Cardiac muscle cell (in vitro differentiated cells and primary cell): ENCODE data around the gene PPP2R2C. TPM values are rescaled to one million over a fixed set of nuclear protein-coding genes. Genes with fewer than 3 reads are reported as not detected.

Source experiments
- DNase-seq, 2 donors: peaks; one replicate each; pipeline versions ENCODE4 v3.0.0 to v3.0.0-alpha.2; 2010 to 2017; ENCODE audit warnings: low read depth in 1 of 2, low spot score in 1 of 2
- H3K27ac ChIP-seq: fragments of 200-600 bp; sonication (generic); 2 replicates; pipeline ENCODE4 v1.5.1; 2016
- H3K27me3 ChIP-seq: fragments of 200-600 bp; sonication (generic); 2 replicates; pipeline ENCODE4 v1.6.0; 2016; ENCODE audit warnings: control low read depth
- H3K36me3 ChIP-seq: fragments of 200-600 bp; sonication (generic); 2 replicates; pipeline ENCODE4 v1.5.1; 2016; ENCODE audit warnings: control low read depth
- H3K4me1 ChIP-seq: fragments of 200-600 bp; sonication (generic); 2 replicates; pipeline ENCODE4 v1.8.1; 2017; ENCODE audit warnings: low read depth, mild to moderate bottlenecking, mixed run types
- H3K4me3 ChIP-seq: fragments of 200-600 bp; sonication (generic); 2 replicates; pipeline ENCODE4 v1.5.1; 2016; ENCODE audit warnings: mild to moderate bottlenecking
- H3K9me3 ChIP-seq: fragments of 200-600 bp; sonication (generic); 2 replicates; pipeline ENCODE4 v1.5.1; 2017; ENCODE audit warnings: low read depth, mild to moderate bottlenecking, control low read depth
- polyA plus RNA-seq: library from polyadenylated mRNA; unstranded; fragments of >200 nt; fragmentation: Nextera tagmentation; extraction: Ambion mirVana; gene quantifications from 2 replicates; pipeline ENCODE4 v1.2.1, GENCODE V29; 2016
- total RNA-seq: library from RNA; depleted of rRNA; stranded (reverse); fragments of >200 nt; gene quantifications from 2 replicates; pipeline ENCODE4 v1.2.3, GENCODE V29; 2016
- TF ChIP-seq, protein P1 (sequence below): IDR thresholded peaks from 2 replicates; pipeline ENCODE4 v1.5.1; 2012; ENCODE audit warnings: low read depth, mild to moderate bottlenecking, low read length

PPP2R2C gene
- total and polyA plus RNA-seq, 2 experiments from 2014 or later = not detected

DNA sequence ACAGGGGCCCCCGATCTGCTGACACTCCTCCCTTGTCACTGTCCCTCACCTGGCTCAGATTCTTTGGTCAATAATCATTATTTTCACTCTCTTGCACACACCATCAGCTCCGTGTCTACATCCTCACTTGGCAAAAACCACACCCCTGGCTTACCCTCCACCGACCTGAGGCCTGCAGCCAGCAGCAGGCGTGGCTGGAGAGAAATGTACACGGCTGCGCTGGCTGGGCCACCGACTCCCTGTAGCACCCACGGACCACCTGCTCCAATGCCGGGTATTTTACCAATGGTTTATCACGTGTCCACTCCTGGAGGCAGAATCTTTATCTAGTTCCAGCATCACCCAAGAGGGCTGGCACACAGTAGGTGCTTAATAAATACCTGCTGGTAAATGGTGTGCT is 104.3 kb downstream of the PPP2R2C start:
- DNase-seq = no peak
- Histone ChIP-seq H3K9me3 (no peaks in the 10 kb centered on the region), H3K4me3 (no peak overlapping the region), H3K27ac (no peak overlapping the region), H3K4me1 (no peaks in the 10 kb centered on the region), H3K27me3 (no peaks in the 10 kb centered on the region), H3K36me3 (no peaks in the 10 kb centered on the region)
- TF ChIP-seq, protein P1, sequence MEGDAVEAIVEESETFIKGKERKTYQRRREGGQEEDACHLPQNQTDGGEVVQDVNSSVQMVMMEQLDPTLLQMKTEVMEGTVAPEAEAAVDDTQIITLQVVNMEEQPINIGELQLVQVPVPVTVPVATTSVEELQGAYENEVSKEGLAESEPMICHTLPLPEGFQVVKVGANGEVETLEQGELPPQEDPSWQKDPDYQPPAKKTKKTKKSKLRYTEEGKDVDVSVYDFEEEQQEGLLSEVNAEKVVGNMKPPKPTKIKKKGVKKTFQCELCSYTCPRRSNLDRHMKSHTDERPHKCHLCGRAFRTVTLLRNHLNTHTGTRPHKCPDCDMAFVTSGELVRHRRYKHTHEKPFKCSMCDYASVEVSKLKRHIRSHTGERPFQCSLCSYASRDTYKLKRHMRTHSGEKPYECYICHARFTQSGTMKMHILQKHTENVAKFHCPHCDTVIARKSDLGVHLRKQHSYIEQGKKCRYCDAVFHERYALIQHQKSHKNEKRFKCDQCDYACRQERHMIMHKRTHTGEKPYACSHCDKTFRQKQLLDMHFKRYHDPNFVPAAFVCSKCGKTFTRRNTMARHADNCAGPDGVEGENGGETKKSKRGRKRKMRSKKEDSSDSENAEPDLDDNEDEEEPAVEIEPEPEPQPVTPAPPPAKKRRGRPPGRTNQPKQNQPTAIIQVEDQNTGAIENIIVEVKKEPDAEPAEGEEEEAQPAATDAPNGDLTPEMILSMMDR = no peak

DNA sequence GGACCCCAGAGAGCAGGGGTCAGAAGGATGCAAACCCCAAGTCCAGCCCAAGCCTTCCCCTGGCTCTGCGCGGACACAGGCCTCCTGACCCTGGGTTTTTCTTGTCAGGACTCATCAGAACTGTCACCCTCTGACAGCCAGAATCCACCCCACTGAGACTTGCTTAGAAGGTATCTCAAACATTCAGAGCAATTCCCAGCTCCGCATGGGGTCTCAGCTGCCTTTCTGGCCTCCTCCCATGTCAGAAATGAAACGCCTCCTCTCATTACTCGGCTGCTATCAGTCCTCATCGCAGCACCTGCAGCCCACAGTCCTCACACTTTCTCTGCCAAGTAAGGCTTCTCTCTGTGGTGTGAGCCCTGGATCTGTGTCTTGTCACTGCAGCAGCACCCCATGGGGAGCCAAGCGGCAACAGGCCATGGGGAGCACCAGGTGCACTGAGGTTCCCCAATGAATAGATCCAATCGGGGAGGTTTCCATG is 105.0 kb downstream of the PPP2R2C start:
- no peaks in the 10 kb centered on the region for H3K36me3 ChIP-seq
- H3K4me1 ChIP-seq = no peaks in the 10 kb centered on the region
- no peak overlapping the region for H3K4me3 ChIP-seq
- no peak for DNase-seq
- no peaks in the 10 kb centered on the region for H3K27me3 ChIP-seq
- TF ChIP-seq, protein P1 = no peak
- no peak overlapping the region for H3K27ac ChIP-seq
- H3K9me3 ChIP-seq = no peaks in the 10 kb centered on the region

DNA sequence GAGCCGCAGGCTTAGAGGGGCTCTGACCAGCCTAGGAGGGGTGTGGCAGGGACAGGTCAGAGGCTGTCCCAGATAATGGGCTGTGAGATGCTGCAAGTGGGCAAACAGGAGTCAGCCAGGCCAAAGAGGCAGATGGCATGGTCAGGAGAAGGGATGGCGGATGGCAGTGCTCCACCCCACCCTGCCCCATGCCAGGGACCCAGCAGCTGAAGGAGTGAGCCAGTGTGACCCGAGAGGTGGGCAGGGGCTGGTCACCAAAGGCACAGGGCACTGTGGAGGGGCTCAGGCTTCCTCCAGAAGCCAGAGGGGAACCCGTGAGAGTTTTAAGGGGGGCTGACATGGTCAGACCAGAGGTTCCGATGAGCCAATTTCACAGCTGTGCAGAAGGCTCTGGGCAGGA is 105.8 kb downstream of the PPP2R2C start:
- H3K36me3 ChIP-seq = no peaks in the 10 kb centered on the region
- H3K4me1 ChIP-seq = no peaks in the 10 kb centered on the region
- no peak for DNase-seq
- H3K9me3 ChIP-seq = no peaks in the 10 kb centered on the region
- H3K27me3 ChIP-seq = no peaks in the 10 kb centered on the region
- TF ChIP-seq, protein P1 = no peak
- no peak overlapping the region for H3K27ac ChIP-seq
- H3K4me3 ChIP-seq = no peak overlapping the region

DNA sequence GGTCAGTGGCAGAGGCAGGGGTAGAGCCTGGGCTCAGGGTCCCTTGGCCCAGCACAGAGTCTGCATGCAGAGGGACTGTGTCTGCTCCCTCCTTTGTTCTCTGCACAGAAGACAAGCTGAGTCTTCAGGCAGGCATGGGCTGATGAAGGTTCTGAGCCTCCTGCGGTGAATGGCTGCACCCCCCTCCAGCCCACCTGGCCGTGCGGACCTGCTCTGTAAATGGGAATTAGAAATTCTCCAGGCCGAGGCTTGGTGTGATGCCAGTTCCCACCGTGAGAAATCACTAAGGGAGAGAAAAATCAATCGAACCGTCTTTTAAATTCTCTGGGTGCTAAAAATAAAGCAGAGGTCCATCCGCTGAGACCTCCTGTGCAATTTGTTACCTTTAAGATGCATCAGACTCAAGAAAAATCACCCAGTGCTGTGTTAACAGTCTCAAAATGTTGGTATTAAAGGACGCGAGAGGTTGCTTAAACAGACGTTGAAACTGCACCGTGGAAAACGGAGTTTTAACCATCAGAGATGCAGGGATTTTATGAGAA is 106.8 kb downstream of the PPP2R2C start:
- Histone ChIP-seq H3K36me3 (no peaks in the 10 kb centered on the region), H3K27me3 (peaks cover 7% of the 10 kb centered on the region), H3K27ac (no peak overlapping the region), H3K4me1 (no peaks in the 10 kb centered on the region), H3K4me3 (no peak overlapping the region), H3K9me3 (no peaks in the 10 kb centered on the region)
- no peak for DNase-seq
- TF ChIP-seq, protein P1 = no peak

DNA sequence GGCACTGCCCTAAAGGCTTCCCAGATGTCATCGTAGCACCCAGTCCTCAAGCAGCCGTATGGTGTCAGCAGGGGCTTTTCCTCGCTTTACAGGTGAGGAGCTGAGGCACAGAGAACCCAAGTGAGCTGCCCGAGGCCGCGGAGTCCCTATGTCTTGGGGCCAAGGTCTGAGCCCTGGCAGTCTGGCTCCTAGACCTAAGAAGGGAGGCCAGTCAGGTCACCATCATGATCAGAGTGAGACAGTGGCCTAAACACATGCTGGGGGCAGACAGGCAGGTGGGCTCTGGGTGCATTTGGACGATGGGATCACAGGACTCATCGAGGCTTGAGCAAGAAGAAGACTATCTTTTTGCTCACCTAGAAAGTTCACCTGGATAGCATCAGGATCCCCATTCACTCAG is 107.8 kb downstream of the PPP2R2C start:
- H3K9me3 ChIP-seq = no peaks in the 10 kb centered on the region
- H3K27me3 ChIP-seq = peaks cover 14% of the 10 kb centered on the region
- H3K4me1 ChIP-seq = no peaks in the 10 kb centered on the region
- no peak for DNase-seq
- H3K4me3 ChIP-seq = no peak overlapping the region
- TF ChIP-seq, protein P1 = no peak
- no peak overlapping the region for H3K27ac ChIP-seq
- no peaks in the 10 kb centered on the region for H3K36me3 ChIP-seq
